Ascending aorta (tissue), 2 donors: ENCODE measurements around the gene HMGCLL1. TPM values are rescaled to one million over a fixed set of nuclear protein-coding genes. Genes with fewer than 3 reads are reported as not detected.

Source experiments
- DNase-seq, 2 donors: peaks; one replicate each; pipeline ENCODE4 v3.0.0-alpha.2; 2019; ENCODE audit warnings: low spot score in 2 of 2
- H3K27ac ChIP-seq, 2 donors: fragments of 200-600 bp; sonication (generic); one replicate each; pipeline ENCODE4 v1.5.1; 2016 to 2017; ENCODE audit warnings: mild to moderate bottlenecking in 1 of 2
- H3K27me3 ChIP-seq: fragments of 200-600 bp; sonication (generic); one replicate; pipeline ENCODE4 v1.5.1; 2017
- H3K36me3 ChIP-seq, 2 donors: fragments of 200-600 bp; sonication (generic); one replicate each; pipeline ENCODE4 v1.5.1; 2016
- H3K4me1 ChIP-seq, 2 donors: fragments of 200-600 bp; sonication (generic); one replicate each; pipeline ENCODE4 v1.5.1; 2016 to 2017; ENCODE audit warnings: mild to moderate bottlenecking in 1 of 2
- H3K4me3 ChIP-seq, 2 donors: fragments of 200-600 bp; sonication (generic); one replicate each; pipeline ENCODE4 v1.5.1; 2016 to 2017; ENCODE audit warnings: mild to moderate bottlenecking in 1 of 2
- H3K9me3 ChIP-seq, 2 donors: fragments of 200-600 bp; sonication (generic); one replicate each; pipeline ENCODE4 v1.5.1; 2016
- CTCF ChIP-seq, 3 experiments: fragments of 200-600 bp in 2 of 3; fragments of 450-650 bp in 1 of 3; sonication (generic) in 2 of 3; IDR thresholded peaks; one replicate each; pipeline ENCODE4 v1.5.1; 2016 to 2019; ENCODE audit warnings: antibody characterized with exemption in 3 of 3, mild to moderate bottlenecking in 1 of 3, moderate library complexity in 1 of 3
- intact Hi-C: fragments of 100-400 bp; cut with DNase I; formaldehyde crosslinking; loops from one replicate; pipeline ENCODE4 v1.15.1; 2023
- total RNA-seq: library from RNA; depleted of rRNA; stranded (reverse); fragments of >200 nt; gene quantifications from one replicate; pipeline ENCODE4 v1.1.0, GENCODE V29; 2016

The HMGCLL1 gene
- 0.21 TPM for total RNA-seq

GRCh38 chr6:55578537-55579363 is at the start of gene HMGCLL1:
TSS of gene HMGCLL1 (minus strand) at chr6:55579192. CDS start at chr6:55579055, 137 bp downstream.
- intact Hi-C loops = no loop called here
- Histone ChIP-seq H3K4me3 (no peak within 1 kb of the TSS), H3K27ac (no peak within 1 kb of the TSS), H3K9me3 (peaks cover under 1 to 1% of the 10 kb centered on the region in 2 donors), H3K27me3 (no peaks in the 10 kb centered on the region), H3K4me1 (no peaks in the 10 kb centered on the region), H3K36me3 (no peaks in the 10 kb centered on the region)
- no peak for DNase-seq
- no peak for TF ChIP-seq CTCF (IDR thresholded peaks at IDR 0.05)

- Histone ChIP-seq H3K4me3 (no peak overlapping the region), H3K36me3 (no peaks in the 10 kb centered on the region), H3K27me3 (no peaks in the 10 kb centered on the region), H3K4me1 (no peaks in the 10 kb centered on the region), H3K9me3 (no peaks in the 10 kb centered on the region), H3K27ac (no peak overlapping the region)
- TF ChIP-seq CTCF (IDR thresholded peaks at IDR 0.05) = no peak
- DNase-seq = no peak
- intact Hi-C loops = no loop called here
These were observed 43.0 kb upstream of the HMGCLL1 start for GRCh38 chr6:55621993-55622392.

GRCh38 chr6:55621244-55621643 is 42.3 kb upstream of the HMGCLL1 start:
- no peaks in the 10 kb centered on the region for H3K4me1 ChIP-seq
- no peak for TF ChIP-seq CTCF (IDR thresholded peaks at IDR 0.05)
- no peak overlapping the region for H3K27ac ChIP-seq
- H3K4me3 ChIP-seq = no peak overlapping the region
- intact Hi-C loops = no loop called here
- no peaks in the 10 kb centered on the region for H3K36me3 ChIP-seq
- no peaks in the 10 kb centered on the region for H3K27me3 ChIP-seq
- no peak for DNase-seq
- no peaks in the 10 kb centered on the region for H3K9me3 ChIP-seq

- Histone ChIP-seq H3K27me3 (no peaks in the 10 kb centered on the region), H3K4me3 (no peak overlapping the region), H3K9me3 (no peaks in the 10 kb centered on the region), H3K36me3 (no peaks in the 10 kb centered on the region), H3K4me1 (no peaks in the 10 kb centered on the region), H3K27ac (no peak overlapping the region)
- intact Hi-C loops = no loop called here
- TF ChIP-seq CTCF (IDR thresholded peaks at IDR 0.05) = no peak
- DNase-seq = no peak
These were observed 38.3 kb upstream of the HMGCLL1 start for GRCh38 chr6:55617272-55617671.

- no peaks in the 10 kb centered on the region for H3K4me1 ChIP-seq
- no peak overlapping the region for H3K27ac ChIP-seq
- H3K36me3 ChIP-seq = no peaks in the 10 kb centered on the region
- no peak for DNase-seq
- TF ChIP-seq CTCF (IDR thresholded peaks at IDR 0.05) = no peak
- no peaks in the 10 kb centered on the region for H3K9me3 ChIP-seq
- intact Hi-C loops = no loop called here
- H3K27me3 ChIP-seq = no peaks in the 10 kb centered on the region
- H3K4me3 ChIP-seq = no peak overlapping the region
These were observed 25.0 kb upstream of the HMGCLL1 start for GRCh38 chr6:55604021-55604420.
